Measurements from ENCODE around the gene TBRG1. TPM values are rescaled to one million over a fixed set of nuclear protein-coding genes. Genes with fewer than 3 reads are reported as not detected.

TBRG1 gene
- total RNA-seq, 1 donor from 2014 or later = 23.3 TPM

- peaks cover 38% of the 10 kb centered on the region for H3K27me3 ChIP-seq (ENCODE audit: low read depth)
- H3K4me1 ChIP-seq = peaks cover 23% of the 10 kb centered on the region
- DNase-seq = no peak
- no peaks in the 10 kb centered on the region for H3K36me3 ChIP-seq
- H3K4me3 ChIP-seq = no peak overlapping the region
- intact Hi-C loops (cut with micrococcal nuclease) = no loop called here
- no peak overlapping the region for H3K27ac ChIP-seq (replicated peaks)
- H3K9me3 ChIP-seq (replicated peaks) = no peaks in the 10 kb centered on the region
- TF ChIP-seq CTCF (IDR thresholded peaks at IDR 0.05; ENCODE audit: borderline replicate concordance) = no peak
Measured at GRCh38 chr11:124618863-124619262, 3.8 kb upstream of the TBRG1 start.

- Histone ChIP-seq H3K27ac (replicated peaks) (peak overlapping the region; percentile 95), H3K36me3 (peaks cover 39% of the 10 kb centered on the region), H3K27me3 (ENCODE audit: low read depth) (no peaks in the 10 kb centered on the region), H3K4me1 (peaks cover 37% of the 10 kb centered on the region), H3K9me3 (replicated peaks) (no peaks in the 10 kb centered on the region), H3K4me3 (peak overlapping the region; percentile 97)
- intact Hi-C loops (cut with micrococcal nuclease) = no loop called here
- TF ChIP-seq CTCF (IDR thresholded peaks at IDR 0.05; ENCODE audit: borderline replicate concordance) = no peak
- DNase-seq = no peak
Measured at GRCh38 chr11:124623861-124624525, 1.3 kb downstream of the TBRG1 start.

- no peak overlapping the region for H3K4me3 ChIP-seq
- TF ChIP-seq CTCF (IDR thresholded peaks at IDR 0.05; ENCODE audit: borderline replicate concordance) = no peak
- H3K27me3 ChIP-seq (ENCODE audit: low read depth) = no peaks in the 10 kb centered on the region
- H3K9me3 ChIP-seq (replicated peaks) = no peaks in the 10 kb centered on the region
- intact Hi-C loops (cut with micrococcal nuclease) = no loop called here
- no peak overlapping the region for H3K27ac ChIP-seq (replicated peaks)
- peaks cover 37% of the 10 kb centered on the region for H3K4me1 ChIP-seq
- DNase-seq = no peak
- H3K36me3 ChIP-seq = peaks cover 51% of the 10 kb centered on the region
Measured at GRCh38 chr11:124625504-124626168, 3.0 kb downstream of the TBRG1 start.

- H3K36me3 ChIP-seq = peaks cover 70% of the 10 kb centered on the region
- intact Hi-C loops (cut with micrococcal nuclease) = no loop called here
Measured at GRCh38 chr11:124627546-124627945, 4.9 kb downstream of the TBRG1 start.

GRCh38 chr11:124629961-124630360 lies 7.3 kb downstream of the TBRG1 start:
- Histone ChIP-seq H3K9me3 (replicated peaks) (no peaks in the 10 kb centered on the region), H3K4me3 (no peak overlapping the region), H3K27ac (replicated peaks) (no peak overlapping the region), H3K27me3 (ENCODE audit: low read depth) (no peaks in the 10 kb centered on the region), H3K4me1 (peaks cover 3% of the 10 kb centered on the region), H3K36me3 (peaks cover 93% of the 10 kb centered on the region)
- no peak for TF ChIP-seq CTCF (IDR thresholded peaks at IDR 0.05; ENCODE audit: borderline replicate concordance)
- no peak for DNase-seq
- intact Hi-C loops (cut with micrococcal nuclease) = no loop called here

More at GRCh38 chr11:124627546-124627945, 4.9 kb downstream of the TBRG1 start:
- Histone ChIP-seq H3K4me1 (peaks cover 27% of the 10 kb centered on the region), H3K4me3 (no peak overlapping the region), H3K27ac (replicated peaks) (no peak overlapping the region), H3K9me3 (replicated peaks) (no peaks in the 10 kb centered on the region), H3K27me3 (ENCODE audit: low read depth) (no peaks in the 10 kb centered on the region)
- no peak for TF ChIP-seq CTCF (IDR thresholded peaks at IDR 0.05; ENCODE audit: borderline replicate concordance)
- DNase-seq = no peak
